HG02610 (cell line): ENCODE data around the gene SDE2.
"Not testable (repeated sequence)": the region's sequence is repeated elsewhere in the genome, so short reads cannot be mapped to it uniquely, and the experiment has no call there.

Experiments
- ATAC-seq: cut with Tn5 transposase; IDR thresholded peaks from one replicate; pipeline ENCODE4 v1.9.1; 2021; ENCODE audit warnings: mild to moderate bottlenecking, moderate library complexity; ENCODE audit not compliant: unreplicated experiment

SDE2 gene

GRCh38 chr1:225979421-225979820 is 19.7 kb downstream of the SDE2 start:
- no peak for ATAC-seq

- ATAC-seq, result peak; percentile 78
Observed at GRCh38 chr1:225977937-225978748, 21.0 kb downstream of the SDE2 start.

- ATAC-seq, result not testable (repeated sequence)
Observed at GRCh38 chr1:225975146-225975545, 24.0 kb downstream of the SDE2 start.

GRCh38 chr1:225974454-225974853 is 24.7 kb downstream of the SDE2 start:
- ATAC-seq, result no peak

GRCh38 chr1:225973158-225973557 is 26.0 kb downstream of the SDE2 start:
- ATAC-seq, result no peak

- no peak for ATAC-seq
Observed at GRCh38 chr1:225972344-225973152, 26.6 kb downstream of the SDE2 start.

- not testable (repeated sequence) for ATAC-seq
Observed at GRCh38 chr1:225970592-225971157, 28.5 kb downstream of the SDE2 start.

- not testable (repeated sequence) for ATAC-seq
Observed at GRCh38 chr1:225969751-225970150, 29.4 kb downstream of the SDE2 start.

GRCh38 chr1:225965231-225965630 is 33.9 kb downstream of the SDE2 start:
- ATAC-seq, result no peak

- ATAC-seq, result no peak
Observed at GRCh38 chr1:225963735-225964530, 35.2 kb downstream of the SDE2 start.

GRCh38 chr1:225962440-225962975 is 36.6 kb downstream of the SDE2 start:
- ATAC-seq, result peak; percentile 62

- ATAC-seq, result no peak
Observed at GRCh38 chr1:225961659-225962439, 37.3 kb downstream of the SDE2 start.

- ATAC-seq, result no peak
Observed at GRCh38 chr1:225958041-225958440, 41.1 kb downstream of the SDE2 start.

- no peak for ATAC-seq
Observed at GRCh38 chr1:225954753-225955152, 44.4 kb downstream of the SDE2 start.

- no peak for ATAC-seq
Observed at GRCh38 chr1:225953315-225953714, 45.8 kb downstream of the SDE2 start.

GRCh38 chr1:225950905-225951497 is 48.1 kb downstream of the SDE2 start:
- no peak for ATAC-seq

- ATAC-seq, result no peak
Observed at GRCh38 chr1:225949041-225949440, 50.1 kb downstream of the SDE2 start.

- ATAC-seq, result no peak
Observed at GRCh38 chr1:225946803-225947202, 52.3 kb downstream of the SDE2 start.

GRCh38 chr1:225946082-225946620 is 53.0 kb downstream of the SDE2 start:
- no peak for ATAC-seq
